Colonic mucosa (tissue), 4 donors: Measurements from ENCODE around the gene PSD. TPM values are rescaled to one million over a fixed set of nuclear protein-coding genes. Genes with fewer than 3 reads are reported as not detected.

Source experiments
- DNase-seq: peaks from one replicate; pipeline ENCODE4 v3.0.0-alpha.2; 2020
- H3K27ac ChIP-seq: fragments of 200-600 bp; one replicate; pipeline ENCODE4 v1.8.0; 2021
- H3K27me3 ChIP-seq: fragments of 200-600 bp; one replicate; pipeline ENCODE4 v1.8.0; 2021
- H3K36me3 ChIP-seq: fragments of 200-600 bp; one replicate; pipeline ENCODE4 v1.8.0; 2021
- H3K4me1 ChIP-seq: fragments of 200-600 bp; one replicate; pipeline ENCODE4 v1.8.0; 2021; ENCODE audit warnings: mild to moderate bottlenecking
- H3K4me3 ChIP-seq: fragments of 200-600 bp; one replicate; pipeline ENCODE4 v1.8.0; 2021
- H3K9ac ChIP-seq, 2 donors: one replicate each; pipeline ENCODE4 v1.7.0; 2013; ENCODE audit warnings: control low read depth in 2 of 2, low read depth in 2 of 2, low read length in 2 of 2
- H3K9me3 ChIP-seq: fragments of 200-600 bp; one replicate; pipeline ENCODE4 v1.8.0; 2021
- CTCF ChIP-seq: fragments of 200-600 bp; IDR thresholded peaks from one replicate; pipeline ENCODE4 v1.8.0; 2022; ENCODE audit warnings: antibody characterized with exemption, mild to moderate bottlenecking
- intact Hi-C: fragments of 100-400 bp; cut with DNase I; formaldehyde crosslinking; loops from one replicate; pipeline ENCODE4 v1.14.1; 2022
- total RNA-seq, 2 donors: library from RNA; stranded (reverse); fragmentation: NEBNext Ultra II Directional in 1 of 2; extraction: Animal tissue kit (Norgen Biotek cat#: 25700) in 1 of 2; gene quantifications; one replicate each; pipeline ENCODE4 v1.2.1, GENCODE V29; 2021
- donor health status: healthy.
- donor health status: DM: no; HTN: no; CAD: no.
- donor health status: DM: no; HTN: no; CAD: no.

Gene PSD
- total RNA-seq, 2 donors from 2014 or later = 4.2 to 22.5 TPM

GRCh38 chr10:102401342-102401654 lies 17.3 kb downstream of the PSD start:
- peaks cover 7% of the 10 kb centered on the region for H3K4me1 ChIP-seq
- H3K27ac ChIP-seq = no peak overlapping the region
- H3K4me3 ChIP-seq = no peak overlapping the region
- no peak for DNase-seq
- H3K9ac ChIP-seq = no peak overlapping the region
- H3K9me3 ChIP-seq = no peaks in the 10 kb centered on the region
- H3K27me3 ChIP-seq = no peaks in the 10 kb centered on the region
- TF ChIP-seq CTCF = no peak
- intact Hi-C loops = no loop called here
- peaks cover 6% of the 10 kb centered on the region for H3K36me3 ChIP-seq

GRCh38 chr10:102400598-102401341 lies 17.8 kb downstream of the PSD start:
- intact Hi-C loops = no loop called here
- TF ChIP-seq CTCF = no peak
- H3K4me3 ChIP-seq = no peak overlapping the region
- H3K27me3 ChIP-seq = no peaks in the 10 kb centered on the region
- H3K9ac ChIP-seq = no peak overlapping the region
- no peak overlapping the region for H3K27ac ChIP-seq
- peaks cover 11% of the 10 kb centered on the region for H3K4me1 ChIP-seq
- no peaks in the 10 kb centered on the region for H3K9me3 ChIP-seq
- DNase-seq = no peak
- peaks cover 6% of the 10 kb centered on the region for H3K36me3 ChIP-seq

- TF ChIP-seq CTCF = no peak
- Histone ChIP-seq H3K9me3 (no peaks in the 10 kb centered on the region), H3K27me3 (no peaks in the 10 kb centered on the region), H3K9ac (peak overlapping the region; percentile 70 to 86), H3K36me3 (peaks cover 6% of the 10 kb centered on the region), H3K4me1 (peaks cover 11% of the 10 kb centered on the region), H3K27ac (no peak overlapping the region), H3K4me3 (no peak overlapping the region)
- no peak for DNase-seq
- intact Hi-C loops = no loop called here
These were observed 18.5 kb downstream of the PSD start for GRCh38 chr10:102400076-102400475.

- Histone ChIP-seq H3K27me3 (no peaks in the 10 kb centered on the region), H3K4me1 (peaks cover 11% of the 10 kb centered on the region), H3K9me3 (no peaks in the 10 kb centered on the region), H3K9ac (peak overlapping the region; percentile 70 to 86), H3K36me3 (peaks cover 6% of the 10 kb centered on the region), H3K27ac (peak overlapping the region; percentile 82), H3K4me3 (peak overlapping the region; percentile 56)
- peak; percentile 91 for DNase-seq
- TF ChIP-seq CTCF = peak; percentile 90
- intact Hi-C loops = loop anchor here (5.0 to 10.0 kb wide), 2 partner anchors 172 to 195 kb away; partner anchors contain the start of gene ELOVL3
These were observed 19.2 kb downstream of the PSD start for GRCh38 chr10:102399217-102400021.

- Histone ChIP-seq H3K9ac (no peak overlapping the region), H3K27me3 (no peaks in the 10 kb centered on the region), H3K4me1 (peaks cover 11% of the 10 kb centered on the region), H3K36me3 (peaks cover 6% of the 10 kb centered on the region), H3K9me3 (no peaks in the 10 kb centered on the region), H3K4me3 (peak overlapping the region; percentile 56), H3K27ac (peak overlapping the region; percentile 82)
- intact Hi-C loops = loop anchor here (5.0 to 10.0 kb wide), 2 partner anchors 171 to 196 kb away; partner anchors contain the start of gene ELOVL3
- DNase-seq = no peak
- no peak for TF ChIP-seq CTCF
These were observed 20.2 kb downstream of the PSD start for GRCh38 chr10:102398172-102399020.
